ENCODE measurements around the gene HYI.

DNA sequence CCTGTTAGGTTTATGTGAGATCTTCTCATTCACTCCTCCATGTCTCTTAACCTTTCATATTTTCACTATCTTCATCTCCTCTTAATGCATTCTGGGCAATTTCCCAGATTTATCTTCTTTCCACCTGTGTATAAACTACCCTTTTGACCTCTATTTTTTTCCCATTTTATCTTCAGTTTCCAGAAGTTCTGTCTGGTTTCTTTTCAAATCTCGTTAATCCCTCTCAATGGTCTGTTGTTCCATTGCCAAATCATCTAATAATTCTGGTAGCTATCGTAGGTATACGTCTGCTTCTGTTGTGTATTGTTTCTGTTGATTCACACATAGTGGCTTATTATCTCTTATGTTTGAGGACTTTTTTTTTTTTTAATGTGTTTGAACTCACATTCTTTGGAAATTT is 25.7 kb upstream of the HYI start:
- TF ChIP-seq, protein P1, sequence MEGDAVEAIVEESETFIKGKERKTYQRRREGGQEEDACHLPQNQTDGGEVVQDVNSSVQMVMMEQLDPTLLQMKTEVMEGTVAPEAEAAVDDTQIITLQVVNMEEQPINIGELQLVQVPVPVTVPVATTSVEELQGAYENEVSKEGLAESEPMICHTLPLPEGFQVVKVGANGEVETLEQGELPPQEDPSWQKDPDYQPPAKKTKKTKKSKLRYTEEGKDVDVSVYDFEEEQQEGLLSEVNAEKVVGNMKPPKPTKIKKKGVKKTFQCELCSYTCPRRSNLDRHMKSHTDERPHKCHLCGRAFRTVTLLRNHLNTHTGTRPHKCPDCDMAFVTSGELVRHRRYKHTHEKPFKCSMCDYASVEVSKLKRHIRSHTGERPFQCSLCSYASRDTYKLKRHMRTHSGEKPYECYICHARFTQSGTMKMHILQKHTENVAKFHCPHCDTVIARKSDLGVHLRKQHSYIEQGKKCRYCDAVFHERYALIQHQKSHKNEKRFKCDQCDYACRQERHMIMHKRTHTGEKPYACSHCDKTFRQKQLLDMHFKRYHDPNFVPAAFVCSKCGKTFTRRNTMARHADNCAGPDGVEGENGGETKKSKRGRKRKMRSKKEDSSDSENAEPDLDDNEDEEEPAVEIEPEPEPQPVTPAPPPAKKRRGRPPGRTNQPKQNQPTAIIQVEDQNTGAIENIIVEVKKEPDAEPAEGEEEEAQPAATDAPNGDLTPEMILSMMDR (IDR thresholded peaks at IDR 0.05 in 8 of 11, conservative IDR thresholded peaks at IDR 0.05 in 3 of 11) = no peak
- no peak for TF ChIP-seq POLR2A (IDR thresholded peaks at IDR 0.05)

Measured in spleen (tissue), 7 donors.